Heart right ventricle (tissue), 16 donors: ENCODE results near the gene UFSP1. TPM values are rescaled to one million over a fixed set of nuclear protein-coding genes. Genes with fewer than 3 reads are reported as not detected.

Experiments used
- ATAC-seq, 8 donors: fragments of 200-7000 bp; cut with Tn5 transposase; one replicate each; pipeline ENCODE4 v1.9.1; 2020; ENCODE audit warnings: mild to moderate bottlenecking in 8 of 8, moderate library complexity in 8 of 8, moderate number of reproducible peaks in 1 of 8
- DNase-seq, 2 donors: peaks; one replicate each; pipeline ENCODE4 v3.0.0-alpha.2; 2020
- H3K27ac ChIP-seq, 10 donors: fragments of 200-600 bp; sonication (generic) in 2 of 10; one replicate each; pipeline versions ENCODE4 v1.5.0 to v1.8.0; 2020 to 2022; ENCODE audit warnings: mild to moderate bottlenecking in 3 of 10
- H3K27me3 ChIP-seq, 7 donors: fragments of 200-600 bp; one replicate each; pipeline ENCODE4 v1.8.0; 2021 to 2022; ENCODE audit warnings: mild to moderate bottlenecking in 2 of 7
- H3K36me3 ChIP-seq, 9 donors: fragments of 200-600 bp; sonication (generic) in 1 of 9; one replicate each; pipeline versions ENCODE4 v1.5.0 to v1.8.0; 2020 to 2022; ENCODE audit warnings: mild to moderate bottlenecking in 2 of 9
- H3K4me1 ChIP-seq, 9 donors: fragments of 200-600 bp; sonication (generic) in 1 of 9; one replicate each; pipeline versions ENCODE4 v1.5.0 to v1.8.0; 2020 to 2022; ENCODE audit warnings: mild to moderate bottlenecking in 4 of 9
- H3K4me3 ChIP-seq, 10 donors: fragments of 200-600 bp; sonication (generic) in 2 of 10; one replicate each; pipeline versions ENCODE4 v1.5.0 to v1.8.0; 2020 to 2022; ENCODE audit warnings: mild to moderate bottlenecking in 7 of 10, moderate library complexity in 2 of 10
- H3K9me3 ChIP-seq, 11 donors: fragments of 200-600 bp in 10 of 11; sonication (generic) in 2 of 11; one replicate each; pipeline versions ENCODE4 v1.5.0 to v1.8.0; 2013 to 2022; ENCODE audit warnings: mild to moderate bottlenecking in 2 of 11, control low read depth in 1 of 11, moderate library complexity in 1 of 11
- WGBS, 2 donors: extraction: QIAGEN DNeasy Blood & Tissue Kit; methylation state at CpG; one replicate each; pipeline ENCODE4 v1.1.7; 2013; ENCODE audit warnings: inconsistent platforms in 1 of 2; 5-methylcytosine and 5-hydroxymethylcytosine counted together
- intact Hi-C, 10 donors: fragments of 100-400 bp; cut with DNase I; formaldehyde crosslinking; loops; one replicate each; pipeline versions ENCODE4 v1.11.1 to v1.14.2; 2022
- polyA plus RNA-seq, 2 donors: library from polyadenylated mRNA; stranded (reverse); fragments of 200-250 nt; gene quantifications; one replicate each; pipeline ENCODE4 v1.2.3, GENCODE V29; 2013
- total RNA-seq, 10 donors: library from RNA; stranded (reverse); fragmentation: NEBNext Ultra II Directional in 3 of 10; extraction: Animal tissue kit (Norgen Biotek cat#: 25700) in 3 of 10; gene quantifications; one replicate each; pipeline versions ENCODE4 v1.2.1 to v1.2.4, GENCODE V29; 2021 to 2023
- TF ChIP-seq, protein P1 (sequence below), 9 donors: fragments of 200-600 bp; sonication (generic) in 2 of 9; IDR thresholded peaks; one replicate each; pipeline versions ENCODE4 v1.5.0 to v1.8.0; 2021 to 2022; ENCODE audit warnings: antibody characterized with exemption in 9 of 9, mild to moderate bottlenecking in 5 of 9, moderate library complexity in 1 of 9
- donor health status: Arrhythmogenic right ventricular cardiomyopathy.
- donor health status: ischemic (EF 13 %, LVEDD 7.1; RV severe dilation, severe dysfunction).
- donor health status: healthy with polysubstance abuse.
- donor health status: DM: no; HTN: yes; CAD: no.
- donor health status: DM: no; HTN: no; CAD: no.
- donor health status: ischemic (EF 25% LVEDD 6.9; RV normal size, moderate dysfunction).
- donor health status: ischemic (EF 25% LVEDD 5.7; RV mildly dilated, moderate dysfunction).
- donor health status: healthy.
- donor health status: DM: yes; HTN: yes; CAD: no.
- donor health status: Ischemic cardiomyopathy.
- donor health status: ischemic (EF 35%, LVEDD 5.7; RV mildly dilated, moderate dysfunction).
- donor health status: nonischemic (EF 11% LVEDD 7.7; RV severe dilation, severe dysfunction).
- donor health status: DM: yes; HTN: yes; CAD: no.
- donor health status: PGD.
- donor health status: ischemic (EF 29% LVEDD 5.4; RV normal size, mild dysfunction).
- donor health status: nonischemic (EF 23%, LVEDD 6.1; RV moderate dilation, normal function).

UFSP1 gene
- total and polyA plus RNA-seq, 12 donors = 0.99 to 3.4 (median 1.9) TPM

GRCh38 chr7:100866729-100867039, 22.8 kb downstream of the UFSP1 start:
- intact Hi-C loops = loop anchor here in 1 of 10 donors (10.0 kb wide), 1 partner anchor 392 kb away; the partner anchor contains the start of gene TSC22D4
- H3K27ac ChIP-seq = peak overlapping the region; percentile 85 to 99 (median 96)
- DNase-seq (no peak), ATAC-seq (peak in 3 of 8 donors; percentile 2)
- H3K9me3 ChIP-seq = no peaks in the 10 kb centered on the region
- TF ChIP-seq, protein P1, sequence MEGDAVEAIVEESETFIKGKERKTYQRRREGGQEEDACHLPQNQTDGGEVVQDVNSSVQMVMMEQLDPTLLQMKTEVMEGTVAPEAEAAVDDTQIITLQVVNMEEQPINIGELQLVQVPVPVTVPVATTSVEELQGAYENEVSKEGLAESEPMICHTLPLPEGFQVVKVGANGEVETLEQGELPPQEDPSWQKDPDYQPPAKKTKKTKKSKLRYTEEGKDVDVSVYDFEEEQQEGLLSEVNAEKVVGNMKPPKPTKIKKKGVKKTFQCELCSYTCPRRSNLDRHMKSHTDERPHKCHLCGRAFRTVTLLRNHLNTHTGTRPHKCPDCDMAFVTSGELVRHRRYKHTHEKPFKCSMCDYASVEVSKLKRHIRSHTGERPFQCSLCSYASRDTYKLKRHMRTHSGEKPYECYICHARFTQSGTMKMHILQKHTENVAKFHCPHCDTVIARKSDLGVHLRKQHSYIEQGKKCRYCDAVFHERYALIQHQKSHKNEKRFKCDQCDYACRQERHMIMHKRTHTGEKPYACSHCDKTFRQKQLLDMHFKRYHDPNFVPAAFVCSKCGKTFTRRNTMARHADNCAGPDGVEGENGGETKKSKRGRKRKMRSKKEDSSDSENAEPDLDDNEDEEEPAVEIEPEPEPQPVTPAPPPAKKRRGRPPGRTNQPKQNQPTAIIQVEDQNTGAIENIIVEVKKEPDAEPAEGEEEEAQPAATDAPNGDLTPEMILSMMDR (IDR thresholded peaks at IDR 0.05) = no peak
- 62 to 63% methylated on average over 5 of the region's 5 CpGs for WGBS, 2 donors
- H3K4me1 ChIP-seq = peaks cover 7 to 50% (median 26%) of the 10 kb centered on the region in 9 donors
- H3K36me3 ChIP-seq = peaks cover 0 to 57% (median 6%) of the 10 kb centered on the region in 9 donors
- H3K4me3 ChIP-seq = peak overlapping the region in 9 of 10 donors; percentile 80 to 99 (median 92)
- no peaks in the 10 kb centered on the region for H3K27me3 ChIP-seq

DNA sequence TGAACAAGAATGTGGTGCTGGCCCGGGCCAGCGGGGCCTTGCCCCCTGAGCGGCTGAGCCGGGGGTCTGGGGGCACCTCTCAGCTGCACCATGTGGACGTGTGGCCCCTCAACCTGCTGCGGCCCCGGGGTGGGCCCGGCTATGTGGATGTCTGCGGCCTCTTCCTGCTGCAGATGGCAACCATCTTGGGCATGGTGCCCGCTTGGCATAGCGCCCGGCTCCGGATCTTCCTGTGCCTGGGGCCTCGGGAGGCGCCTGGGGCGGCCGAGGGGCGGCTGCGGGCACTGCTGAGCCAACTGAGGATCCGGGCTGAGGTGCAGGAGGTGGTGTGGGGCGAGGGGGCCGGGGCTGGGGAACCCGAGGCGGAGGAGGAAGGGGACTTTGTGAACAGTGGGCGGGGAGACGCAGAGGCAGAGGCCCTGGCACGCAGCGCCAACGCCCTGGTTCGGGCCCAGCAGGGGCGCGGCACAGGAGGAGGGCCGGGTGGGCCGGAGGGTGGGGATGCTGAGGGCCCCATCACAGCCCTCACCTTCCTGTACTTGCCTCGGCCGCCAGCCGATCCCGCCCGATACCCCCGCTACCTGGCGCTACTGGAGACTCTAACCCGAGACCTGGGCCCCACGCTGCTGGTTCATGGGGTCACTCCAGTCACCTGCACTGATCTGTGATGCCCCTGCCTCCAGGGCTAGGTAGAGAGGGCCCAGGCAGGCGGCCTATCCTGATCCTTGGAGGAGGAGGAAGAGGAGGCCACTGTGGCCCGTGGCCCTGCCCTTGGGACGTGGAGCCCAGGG, 23.4 kb downstream of the UFSP1 start:
- TF ChIP-seq, protein P1 (IDR thresholded peaks at IDR 0.05) = no peak
- Histone ChIP-seq H3K4me1 (peaks cover 7 to 50% (median 26%) of the 10 kb centered on the region in 9 donors), H3K4me3 (peak overlapping the region in 7 of 10 donors; percentile 80 to 99 (median 92)), H3K27me3 (no peaks in the 10 kb centered on the region), H3K36me3 (peaks cover 0 to 57% (median under 1%) of the 10 kb centered on the region in 9 donors), H3K27ac (peak overlapping the region; percentile 85 to 99 (median 96)), H3K9me3 (no peaks in the 10 kb centered on the region)
- 70 to 75% methylated on average over 46 of the region's 46 CpGs for WGBS, 2 donors
- DNase-seq (peak; percentile 64 to 83), ATAC-seq (peak; percentile 6 to 47 (median 19))
- intact Hi-C loops = loop anchor here in 1 of 10 donors (10.0 kb wide), 1 partner anchor 391 kb away; the partner anchor contains the start of gene TSC22D4

GRCh38 chr7:100865372-100865911, 24.1 kb downstream of the UFSP1 start:
- H3K27me3 ChIP-seq = no peaks in the 10 kb centered on the region
- DNase-seq (no peak), ATAC-seq (peak in 1 of 8 donors; percentile 5)
- TF ChIP-seq, protein P1 (IDR thresholded peaks at IDR 0.05) = no peak
- H3K27ac ChIP-seq = peak overlapping the region in 5 of 10 donors; percentile 10 to 99 (median 97)
- H3K9me3 ChIP-seq = no peaks in the 10 kb centered on the region
- WGBS, 2 donors = 84 to 92% methylated on average over 17 of the region's 17 CpGs
- intact Hi-C loops = loop anchor here in 1 of 10 donors (10.0 kb wide), 1 partner anchor 391 kb away; the partner anchor contains the start of gene TSC22D4
- H3K4me1 ChIP-seq = peaks cover 7 to 50% (median 26%) of the 10 kb centered on the region in 9 donors
- H3K4me3 ChIP-seq = peak overlapping the region in 1 of 10 donors; percentile 80
- H3K36me3 ChIP-seq = peaks cover 0 to 57% (median 4%) of the 10 kb centered on the region in 9 donors

- no peaks in the 10 kb centered on the region for H3K27me3 ChIP-seq
- no peak for ATAC-seq
- intact Hi-C loops = loop anchor here in 1 of 10 donors (10.0 kb wide), 1 partner anchor 390 kb away; the partner anchor contains the start of gene TSC22D4
- no peak overlapping the region for H3K4me3 ChIP-seq
- no peak overlapping the region for H3K27ac ChIP-seq
- no peak for DNase-seq
- 93 to 95% methylated on average over 12 of the region's 12 CpGs for WGBS, 2 donors
- H3K36me3 ChIP-seq = peaks cover 0 to 59% (median 6%) of the 10 kb centered on the region in 9 donors
- no peaks in the 10 kb centered on the region for H3K9me3 ChIP-seq
- H3K4me1 ChIP-seq = peaks cover 7 to 49% (median 26%) of the 10 kb centered on the region in 9 donors
- TF ChIP-seq, protein P1 (IDR thresholded peaks at IDR 0.05) = no peak
These were observed 25.2 kb downstream of the UFSP1 start for GRCh38 chr7:100864263-100864845.
